ENCODE results near the gene ZFYVE27.

The ZFYVE27 gene

GRCh38 chr10:97715259-97715874 is 21.6 kb upstream of the ZFYVE27 start:
- FAIRE-seq = no peak

- FAIRE-seq = no peak
Observed at GRCh38 chr10:97717627-97718026, 19.3 kb upstream of the ZFYVE27 start.

- no peak for FAIRE-seq
Observed at GRCh38 chr10:97718178-97718577, 18.8 kb upstream of the ZFYVE27 start.

GRCh38 chr10:97718659-97719142 is 18.2 kb upstream of the ZFYVE27 start:
- no peak for FAIRE-seq

- no peak for FAIRE-seq
Observed at GRCh38 chr10:97719602-97720001, 17.3 kb upstream of the ZFYVE27 start.

GRCh38 chr10:97721871-97722780 is 14.8 kb upstream of the ZFYVE27 start:
- FAIRE-seq = no peak

- no peak for FAIRE-seq
Observed at GRCh38 chr10:97723001-97723400, 13.9 kb upstream of the ZFYVE27 start.

- no peak for FAIRE-seq
Observed at GRCh38 chr10:97724341-97724941, 12.5 kb upstream of the ZFYVE27 start.

- no peak for FAIRE-seq
Observed at GRCh38 chr10:97726636-97727178, 10.2 kb upstream of the ZFYVE27 start.

- FAIRE-seq = no peak
Observed at GRCh38 chr10:97729014-97729413, 7.9 kb upstream of the ZFYVE27 start.

GRCh38 chr10:97731346-97732051 is 5.4 kb upstream of the ZFYVE27 start:
- FAIRE-seq = peak; percentile 46

- no peak for FAIRE-seq
Observed at GRCh38 chr10:97732052-97732359, 4.9 kb upstream of the ZFYVE27 start.

- no peak for FAIRE-seq
Observed at GRCh38 chr10:97733256-97733655, 3.7 kb upstream of the ZFYVE27 start.

- FAIRE-seq = no peak
Observed at GRCh38 chr10:97734021-97734420, 2.9 kb upstream of the ZFYVE27 start.

GRCh38 chr10:97736403-97736901 is 476 bp upstream of the ZFYVE27 start:
- FAIRE-seq = no peak

- FAIRE-seq = no peak
Observed at GRCh38 chr10:97737770-97738265, 890 bp downstream of the ZFYVE27 start.

GRCh38 chr10:97738616-97739015 is 1.7 kb downstream of the ZFYVE27 start:
- no peak for FAIRE-seq

GRCh38 chr10:97740613-97741012 is 3.7 kb downstream of the ZFYVE27 start:
- FAIRE-seq = no peak

GRCh38 chr10:97743169-97743943 is 6.4 kb downstream of the ZFYVE27 start:
- no peak for FAIRE-seq

- FAIRE-seq = no peak
Observed at GRCh38 chr10:97744405-97745035, 7.6 kb downstream of the ZFYVE27 start.

GRCh38 chr10:97747573-97747972 is 10.6 kb downstream of the ZFYVE27 start:
- no peak for FAIRE-seq

Measured in endometrium (tissue), 2 donors.